ENCODE data around the gene UBE2C. TPM values are rescaled to one million over a fixed set of nuclear protein-coding genes. Genes with fewer than 3 reads are reported as not detected.

The UBE2C gene
- total and polyA plus RNA-seq, 2 donors (not counting 1 experiment from before 2014, with no cell fraction given), result 0.54 to 2.4 TPM

GRCh38 chr20:45821947-45822346 is 9.5 kb downstream of the UBE2C start:
- Histone ChIP-seq H3K4me3 (ENCODE audit: control extremely low read depth in 1 of 5, extremely low read depth in 1 of 5, insufficient read depth in 1 of 5, low read depth in 2 of 5, low read length in 4 of 5) (no peak overlapping the region), H3K9me3 (ENCODE audit: control extremely low read depth in 1 of 3, control insufficient read depth in 2 of 3, insufficient read depth in 1 of 3, low read length in 2 of 3) (peaks cover 0 to 2% (median 0%) of the 10 kb centered on the region in 3 donors), H4K20me1 (ENCODE audit: control insufficient read depth, insufficient read depth, low read length, poor library complexity, severe bottlenecking) (no peaks in the 10 kb centered on the region), H3K4me1 (ENCODE audit: control insufficient read depth in 2 of 2, insufficient read depth in 2 of 2, low read length in 2 of 2) (peaks cover 17 to 23% of the 10 kb centered on the region in 2 donors), H2AFZ (ENCODE audit: insufficient read depth, low read depth, low read length, poor library complexity, severe bottlenecking) (no peak overlapping the region), H3K79me2 (ENCODE audit: control insufficient read depth, insufficient read depth, low read length) (no peaks in the 10 kb centered on the region), H3K4me2 (replicated peaks; ENCODE audit: low read depth, low read length, poor library complexity, severe bottlenecking) (no peak overlapping the region), H3K27ac (ENCODE audit: low read length in 2 of 2) (no peak overlapping the region), H3K27me3 (replicated peaks in 1 of 4; ENCODE audit: control extremely low read depth in 1 of 4, control insufficient read depth in 3 of 4, insufficient read depth in 4 of 4, low read length in 3 of 4) (peaks cover 0 to 21% (median 9%) of the 10 kb centered on the region in 4 experiments), H3K36me3 (replicated peaks in 1 of 2; ENCODE audit: control extremely low read depth in 1 of 2, control insufficient read depth in 1 of 2, extremely low read depth in 1 of 2, insufficient read depth in 2 of 2, low read length in 1 of 2) (no peaks in the 10 kb centered on the region), H3K9ac (ENCODE audit: low read length) (no peak overlapping the region)
- intact Hi-C loops (cut with micrococcal nuclease), result no loop called here
- H3K27ac Mint-ChIP-seq, result no peak overlapping the region
- TF ChIP-seq CTCF (IDR thresholded peaks at IDR 0.05) (no peak), EZH2 (IDR thresholded peaks at IDR 0.05; ENCODE audit: borderline replicate concordance, insufficient read depth, low read depth, low read length, poor library complexity, severe bottlenecking) (no peak)
- H3K4me3 Mint-ChIP-seq, result peak overlapping the region; percentile 2
- H3K9me3 Mint-ChIP-seq (ENCODE audit: insufficient read depth), result no peaks in the 10 kb centered on the region
- WGBS (ENCODE audit: insufficient coverage), result 100% methylated on average over 1 of the region's 2 CpGs
- peaks cover 23% of the 10 kb centered on the region for H3K27me3 Mint-ChIP-seq
- no peak for ATAC-seq (ENCODE audit: low read depth)
- POLR2A ChIA-PET, result interaction anchor here (0.6 kb wide), 1 partner anchor 285 kb away, joined by 4 read pairs; no protein-coding TSS in a partner anchor
- CTCF ChIA-PET, result interaction anchor here (1.0 to 4.8 kb wide), 4 partner anchors 21 to 140 kb away, joined by 3 to 20 read pairs (median 3); no protein-coding TSS in a partner anchor
- DNase-seq, result no peak
- peaks cover 21% of the 10 kb centered on the region for H3K4me1 Mint-ChIP-seq

GRCh38 chr20:45822857-45823256 is 10.4 kb downstream of the UBE2C start:
- Mint-ChIP-seq H3K4me3 (peak overlapping the region; percentile 34), H3K9me3 (ENCODE audit: insufficient read depth) (no peaks in the 10 kb centered on the region), H3K4me1 (peaks cover 21% of the 10 kb centered on the region), H3K27ac (no peak overlapping the region), H3K27me3 (peaks cover 23% of the 10 kb centered on the region)
- intact Hi-C loops (cut with micrococcal nuclease), result no loop called here
- POLR2A ChIA-PET, result no interaction called here
- H3K4me1 ChIP-seq (ENCODE audit: control insufficient read depth in 2 of 2, insufficient read depth in 2 of 2, low read length in 2 of 2), result peaks cover 17 to 23% of the 10 kb centered on the region in 2 donors
- TF ChIP-seq CTCF (IDR thresholded peaks at IDR 0.05) (no peak), EZH2 (IDR thresholded peaks at IDR 0.05; ENCODE audit: borderline replicate concordance, insufficient read depth, low read depth, low read length, poor library complexity, severe bottlenecking) (no peak)
- CTCF ChIA-PET, result interaction anchor here (1.2 to 4.8 kb wide), 3 partner anchors 10 to 139 kb away, joined by 3 to 20 read pairs (median 5); no protein-coding TSS in a partner anchor
- H3K79me2 ChIP-seq (ENCODE audit: control insufficient read depth, insufficient read depth, low read length), result no peaks in the 10 kb centered on the region
- no peak overlapping the region for H3K4me3 ChIP-seq (ENCODE audit: control extremely low read depth in 1 of 5, extremely low read depth in 1 of 5, insufficient read depth in 1 of 5, low read depth in 2 of 5, low read length in 4 of 5)
- H3K9me3 ChIP-seq (ENCODE audit: control extremely low read depth in 1 of 3, control insufficient read depth in 2 of 3, insufficient read depth in 1 of 3, low read length in 2 of 3), result peaks cover 0 to 2% (median 0%) of the 10 kb centered on the region in 3 donors
- peak; percentile 20 for ATAC-seq (ENCODE audit: low read depth)
- WGBS (ENCODE audit: insufficient coverage), result 15% methylated on average over 23 of the region's 24 CpGs
- H3K9ac ChIP-seq (ENCODE audit: low read length), result no peak overlapping the region
- no peaks in the 10 kb centered on the region for H3K36me3 ChIP-seq (replicated peaks in 1 of 2; ENCODE audit: control extremely low read depth in 1 of 2, control insufficient read depth in 1 of 2, extremely low read depth in 1 of 2, insufficient read depth in 2 of 2, low read length in 1 of 2)
- no peaks in the 10 kb centered on the region for H4K20me1 ChIP-seq (ENCODE audit: control insufficient read depth, insufficient read depth, low read length, poor library complexity, severe bottlenecking)
- no peak overlapping the region for H3K27ac ChIP-seq (ENCODE audit: low read length in 2 of 2)
- H2AFZ ChIP-seq (ENCODE audit: insufficient read depth, low read depth, low read length, poor library complexity, severe bottlenecking), result peak overlapping the region; percentile 46
- H3K27me3 ChIP-seq (replicated peaks in 1 of 4; ENCODE audit: control extremely low read depth in 1 of 4, control insufficient read depth in 3 of 4, insufficient read depth in 4 of 4, low read length in 3 of 4), result peaks cover 0 to 21% (median 9%) of the 10 kb centered on the region in 4 experiments
- DNase-seq, result peak; percentile 32
- peak overlapping the region; percentile 80 for H3K4me2 ChIP-seq (replicated peaks; ENCODE audit: low read depth, low read length, poor library complexity, severe bottlenecking)
